ENCODE measurements around the gene ASXL2.

Gene ASXL2

GRCh38 chr2:25777077-25777476 is 101.2 kb downstream of the ASXL2 start:
- Histone ChIP-seq H3K9me2 (replicated peaks; ENCODE audit: low read depth, low read length) (no peaks in the 10 kb centered on the region), H3K27me3 (ENCODE audit: insufficient read depth, low read length, poor library complexity, severe bottlenecking) (no peaks in the 10 kb centered on the region), H3K9ac (ENCODE audit: low read depth, low read length, poor library complexity, severe bottlenecking) (no peak overlapping the region), H3K36me3 (ENCODE audit: insufficient read depth, low read length) (no peaks in the 10 kb centered on the region), H3K9me3 (ENCODE audit: insufficient read depth, low read depth, low read length) (no peaks in the 10 kb centered on the region), H3K4me1 (ENCODE audit: insufficient read depth, low read length, poor library complexity, severe bottlenecking) (no peaks in the 10 kb centered on the region), H3K4me2 (ENCODE audit: low read depth, low read length, poor library complexity, severe bottlenecking) (no peak overlapping the region), H3K79me2 (ENCODE audit: insufficient read depth, low read length) (no peaks in the 10 kb centered on the region), H3K4me3 (ENCODE audit: low read length, poor library complexity, severe bottlenecking) (no peak overlapping the region), H2AFZ (ENCODE audit: low read length) (no peak overlapping the region), H3F3A (ENCODE audit: low read depth) (no peaks in the 10 kb centered on the region), H4K20me1 (ENCODE audit: insufficient read depth, low read length, poor library complexity, severe bottlenecking) (no peaks in the 10 kb centered on the region)
- TF ChIP-seq EZH2phosphoT487 (IDR thresholded peaks at IDR 0.05; ENCODE audit: borderline replicate concordance) = no peak
- TF ChIP-seq, protein P1, sequence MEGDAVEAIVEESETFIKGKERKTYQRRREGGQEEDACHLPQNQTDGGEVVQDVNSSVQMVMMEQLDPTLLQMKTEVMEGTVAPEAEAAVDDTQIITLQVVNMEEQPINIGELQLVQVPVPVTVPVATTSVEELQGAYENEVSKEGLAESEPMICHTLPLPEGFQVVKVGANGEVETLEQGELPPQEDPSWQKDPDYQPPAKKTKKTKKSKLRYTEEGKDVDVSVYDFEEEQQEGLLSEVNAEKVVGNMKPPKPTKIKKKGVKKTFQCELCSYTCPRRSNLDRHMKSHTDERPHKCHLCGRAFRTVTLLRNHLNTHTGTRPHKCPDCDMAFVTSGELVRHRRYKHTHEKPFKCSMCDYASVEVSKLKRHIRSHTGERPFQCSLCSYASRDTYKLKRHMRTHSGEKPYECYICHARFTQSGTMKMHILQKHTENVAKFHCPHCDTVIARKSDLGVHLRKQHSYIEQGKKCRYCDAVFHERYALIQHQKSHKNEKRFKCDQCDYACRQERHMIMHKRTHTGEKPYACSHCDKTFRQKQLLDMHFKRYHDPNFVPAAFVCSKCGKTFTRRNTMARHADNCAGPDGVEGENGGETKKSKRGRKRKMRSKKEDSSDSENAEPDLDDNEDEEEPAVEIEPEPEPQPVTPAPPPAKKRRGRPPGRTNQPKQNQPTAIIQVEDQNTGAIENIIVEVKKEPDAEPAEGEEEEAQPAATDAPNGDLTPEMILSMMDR (conservative IDR thresholded peaks at IDR 0.05; ENCODE audit: low read length) = no peak

DNA sequence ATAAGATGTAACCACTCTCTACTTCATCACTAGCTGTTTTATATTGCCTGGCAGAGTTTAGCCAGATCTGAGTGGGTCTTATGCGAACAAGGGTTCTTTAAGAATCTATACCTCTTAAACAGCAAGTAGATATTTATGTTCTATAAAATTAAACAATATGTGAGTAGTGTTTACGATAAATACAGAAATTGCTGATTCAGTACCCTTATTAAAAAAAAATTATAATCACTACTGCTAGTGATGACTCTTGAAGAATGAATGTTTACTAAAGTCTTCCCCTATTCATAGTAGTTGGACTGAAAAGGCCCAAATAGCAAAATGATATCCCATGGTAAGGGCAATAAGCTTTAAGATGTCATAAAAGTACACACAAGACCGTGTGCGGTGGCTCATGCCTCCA is 106.2 kb downstream of the ASXL2 start:
- Histone ChIP-seq H3K4me1 (ENCODE audit: insufficient read depth, low read length, poor library complexity, severe bottlenecking) (no peaks in the 10 kb centered on the region), H3K9me2 (replicated peaks; ENCODE audit: low read depth, low read length) (no peaks in the 10 kb centered on the region)

DNA sequence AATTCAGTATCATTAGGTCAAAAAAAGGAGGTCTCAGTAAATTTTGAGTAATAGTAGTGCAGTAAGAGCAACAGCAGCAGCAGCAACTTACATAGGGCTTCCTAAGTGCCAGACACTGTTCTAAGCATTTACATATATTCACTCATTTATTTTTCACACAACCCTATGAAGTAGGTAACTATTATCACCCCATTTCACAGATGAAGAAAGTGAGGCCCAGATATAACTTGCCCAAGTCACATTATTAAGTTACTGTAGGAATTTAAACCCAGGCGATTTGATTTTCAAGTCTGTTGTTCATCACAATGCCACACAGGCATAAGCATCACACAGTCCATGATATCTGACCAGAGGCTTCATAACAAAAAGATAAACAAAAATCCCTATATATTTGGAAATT is 114.7 kb downstream of the ASXL2 start:
- no peaks in the 10 kb centered on the region for H4K20me1 ChIP-seq (ENCODE audit: insufficient read depth, low read length, poor library complexity, severe bottlenecking)
- TF ChIP-seq, protein P1 (conservative IDR thresholded peaks at IDR 0.05; ENCODE audit: low read length) = no peak
- no peak for TF ChIP-seq EZH2phosphoT487 (IDR thresholded peaks at IDR 0.05; ENCODE audit: borderline replicate concordance)

More for the DNA sequence above, 106.2 kb downstream of the ASXL2 start:
- H3K4me3 ChIP-seq (ENCODE audit: low read length, poor library complexity, severe bottlenecking) = no peak overlapping the region
- no peaks in the 10 kb centered on the region for H3F3A ChIP-seq (ENCODE audit: low read depth)
- no peak overlapping the region for H3K9ac ChIP-seq (ENCODE audit: low read depth, low read length, poor library complexity, severe bottlenecking)
- H3K27me3 ChIP-seq (ENCODE audit: insufficient read depth, low read length, poor library complexity, severe bottlenecking) = no peaks in the 10 kb centered on the region
- H3K9me3 ChIP-seq (ENCODE audit: insufficient read depth, low read depth, low read length) = no peaks in the 10 kb centered on the region
- H2AFZ ChIP-seq (ENCODE audit: low read length) = no peak overlapping the region
- H3K36me3 ChIP-seq (ENCODE audit: insufficient read depth, low read length) = peaks cover 37% of the 10 kb centered on the region
- TF ChIP-seq, protein P1 (conservative IDR thresholded peaks at IDR 0.05; ENCODE audit: low read length) = no peak
- no peak for TF ChIP-seq EZH2phosphoT487 (IDR thresholded peaks at IDR 0.05; ENCODE audit: borderline replicate concordance)
- no peaks in the 10 kb centered on the region for H3K79me2 ChIP-seq (ENCODE audit: insufficient read depth, low read length)
- H4K20me1 ChIP-seq (ENCODE audit: insufficient read depth, low read length, poor library complexity, severe bottlenecking) = no peaks in the 10 kb centered on the region
- H3K4me2 ChIP-seq (ENCODE audit: low read depth, low read length, poor library complexity, severe bottlenecking) = no peak overlapping the region

More for the DNA sequence above, 114.7 kb downstream of the ASXL2 start:
- Histone ChIP-seq H3K79me2 (ENCODE audit: insufficient read depth, low read length) (no peaks in the 10 kb centered on the region), H3K36me3 (ENCODE audit: insufficient read depth, low read length) (peaks cover 39% of the 10 kb centered on the region; the same call in 1 of the 2 replicates), H3K4me3 (ENCODE audit: low read length, poor library complexity, severe bottlenecking) (no peak overlapping the region), H3K9me3 (ENCODE audit: insufficient read depth, low read depth, low read length) (no peaks in the 10 kb centered on the region), H2AFZ (ENCODE audit: low read length) (no peak overlapping the region), H3K4me2 (ENCODE audit: low read depth, low read length, poor library complexity, severe bottlenecking) (no peak overlapping the region), H3K9me2 (replicated peaks; ENCODE audit: low read depth, low read length) (no peaks in the 10 kb centered on the region), H3F3A (ENCODE audit: low read depth) (no peaks in the 10 kb centered on the region), H3K4me1 (ENCODE audit: insufficient read depth, low read length, poor library complexity, severe bottlenecking) (no peaks in the 10 kb centered on the region), H3K27me3 (ENCODE audit: insufficient read depth, low read length, poor library complexity, severe bottlenecking) (no peaks in the 10 kb centered on the region), H3K9ac (ENCODE audit: low read depth, low read length, poor library complexity, severe bottlenecking) (no peak overlapping the region)
